ENCODE data around the gene DTD2.
"Not testable (repeated sequence)": the region's sequence is repeated elsewhere in the genome, so short reads cannot be mapped to it uniquely, and the experiment has no call there.

DTD2 gene

DNA sequence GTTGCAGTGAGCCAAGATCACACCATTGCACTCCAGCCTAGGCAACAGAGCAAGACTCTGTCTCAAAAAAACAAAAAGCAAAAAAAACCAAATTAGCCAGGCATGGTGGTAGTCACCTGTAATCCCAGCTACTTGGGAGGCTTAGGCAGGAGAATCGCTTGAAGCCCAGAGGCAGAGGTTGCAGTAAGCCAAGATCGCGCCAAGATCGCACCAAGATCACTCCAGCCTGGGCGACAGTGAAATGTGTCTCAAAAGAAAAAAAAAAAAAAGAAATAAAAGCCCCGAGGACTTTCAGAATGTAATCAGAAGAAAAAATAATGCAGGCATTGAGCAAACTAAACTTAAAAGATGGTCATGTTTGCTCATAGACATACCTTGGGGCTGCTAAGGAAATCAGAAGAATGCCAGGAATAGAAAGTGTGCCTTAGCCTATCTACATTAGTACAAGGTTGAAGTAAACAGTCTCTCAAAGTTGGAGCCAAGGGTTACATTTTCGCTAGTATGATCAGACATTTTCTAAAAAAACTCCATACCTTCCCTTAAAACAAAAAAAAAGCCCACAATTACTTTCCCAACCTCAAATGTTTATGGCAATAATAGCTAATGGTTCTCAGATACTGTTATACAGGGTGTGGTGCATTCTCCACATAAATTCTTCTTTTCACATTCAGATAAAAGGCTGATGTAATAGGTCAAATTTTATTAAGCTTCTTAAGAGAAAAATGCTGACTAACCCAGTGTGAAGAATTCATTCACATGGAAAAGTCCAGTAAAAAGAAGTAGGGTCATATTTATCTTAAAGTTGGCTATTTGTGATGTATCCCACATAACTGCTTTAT is 15.8 kb downstream of the DTD2 start:
- no peak for DNase-seq

DNA sequence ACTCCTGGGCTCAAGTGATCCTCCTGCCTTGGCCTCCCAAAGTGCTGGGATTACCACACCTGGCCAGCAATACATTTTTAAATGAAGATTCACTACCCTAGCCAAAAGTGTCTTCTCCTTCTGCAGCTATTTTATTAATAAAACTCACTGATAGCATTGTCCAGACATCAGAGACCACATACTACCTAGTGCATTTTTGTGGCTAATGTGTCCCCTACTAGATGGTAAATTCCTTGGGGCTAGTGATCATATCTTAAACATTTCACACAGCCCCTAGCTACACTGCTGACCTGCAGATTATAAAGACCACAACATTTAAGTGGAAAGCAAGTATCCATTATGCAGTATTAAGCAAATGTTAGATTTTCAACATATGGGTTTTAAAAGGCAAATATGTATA is 17.0 kb downstream of the DTD2 start:
- DNase-seq = no peak

DNA sequence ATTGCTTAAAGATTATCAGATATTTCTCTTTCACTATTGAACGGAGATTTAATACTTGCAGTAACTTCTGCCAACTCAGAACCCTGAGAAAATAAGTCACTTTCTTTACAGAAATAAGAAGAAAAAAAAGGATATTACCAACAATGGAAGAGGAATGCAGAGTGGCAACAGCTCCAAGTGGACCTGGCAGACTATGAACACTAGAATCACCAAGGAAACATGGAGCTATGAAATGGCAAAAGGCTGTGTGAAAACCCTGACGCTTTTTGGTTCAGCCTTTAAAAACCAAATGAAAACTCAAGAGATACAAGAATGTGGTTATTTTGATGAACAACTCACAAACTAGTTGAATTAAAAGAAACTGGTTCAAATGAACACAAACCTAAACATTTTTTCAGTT is 17.7 kb downstream of the DTD2 start:
- DNase-seq = no peak

DNA sequence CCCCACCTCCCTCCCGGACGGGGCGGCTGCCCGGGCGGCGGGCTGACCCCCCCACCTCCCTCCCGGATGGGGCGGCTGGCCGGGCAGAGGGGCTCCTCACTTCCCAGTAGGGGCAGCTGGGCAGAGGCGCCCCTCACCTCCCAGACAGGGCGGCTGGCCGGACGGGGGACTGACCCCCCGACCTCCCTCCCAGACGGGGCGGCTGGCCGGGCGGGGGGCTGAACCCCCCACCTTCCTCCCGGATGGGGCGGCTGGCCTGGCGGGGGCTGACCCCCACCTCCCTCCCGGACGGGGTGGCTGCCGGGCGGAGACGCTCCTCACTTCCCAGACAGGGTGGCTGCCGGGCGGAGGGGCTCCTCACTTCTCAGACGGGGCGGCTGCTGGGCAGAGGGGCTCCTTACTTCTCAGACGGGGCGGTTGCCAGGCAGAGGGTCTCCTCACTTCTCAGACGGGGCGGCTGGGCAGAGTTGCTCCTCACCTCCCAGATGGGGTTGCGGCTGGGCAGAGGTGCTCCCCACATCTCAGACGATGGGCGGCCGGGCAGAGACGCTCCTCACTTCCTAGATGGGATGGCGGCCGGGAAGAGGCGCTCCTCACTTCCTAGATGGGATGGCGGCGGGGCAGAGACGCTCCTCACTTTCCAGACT is 20.1 kb downstream of the DTD2 start:
- not testable (repeated sequence) for DNase-seq

DNA sequence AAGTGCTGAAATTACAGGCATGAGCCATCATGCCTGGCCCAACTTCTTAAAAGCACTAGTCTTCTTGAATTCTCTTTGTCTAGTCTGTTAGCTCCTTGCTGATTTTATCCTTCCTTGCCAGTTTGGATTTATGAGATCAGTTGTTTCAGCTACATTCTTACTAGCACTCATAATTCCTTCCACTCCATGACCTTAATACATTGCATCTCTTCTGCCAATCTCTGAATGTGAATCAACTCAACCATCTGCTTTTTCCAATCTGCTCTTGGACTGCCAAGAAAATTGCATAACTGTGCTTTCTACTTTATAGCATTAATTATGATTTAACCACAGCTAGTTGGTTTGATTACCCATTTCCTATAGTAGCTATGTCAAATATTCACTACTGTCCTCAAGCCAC is 22.0 kb downstream of the DTD2 start:
- no peak for DNase-seq

DNA sequence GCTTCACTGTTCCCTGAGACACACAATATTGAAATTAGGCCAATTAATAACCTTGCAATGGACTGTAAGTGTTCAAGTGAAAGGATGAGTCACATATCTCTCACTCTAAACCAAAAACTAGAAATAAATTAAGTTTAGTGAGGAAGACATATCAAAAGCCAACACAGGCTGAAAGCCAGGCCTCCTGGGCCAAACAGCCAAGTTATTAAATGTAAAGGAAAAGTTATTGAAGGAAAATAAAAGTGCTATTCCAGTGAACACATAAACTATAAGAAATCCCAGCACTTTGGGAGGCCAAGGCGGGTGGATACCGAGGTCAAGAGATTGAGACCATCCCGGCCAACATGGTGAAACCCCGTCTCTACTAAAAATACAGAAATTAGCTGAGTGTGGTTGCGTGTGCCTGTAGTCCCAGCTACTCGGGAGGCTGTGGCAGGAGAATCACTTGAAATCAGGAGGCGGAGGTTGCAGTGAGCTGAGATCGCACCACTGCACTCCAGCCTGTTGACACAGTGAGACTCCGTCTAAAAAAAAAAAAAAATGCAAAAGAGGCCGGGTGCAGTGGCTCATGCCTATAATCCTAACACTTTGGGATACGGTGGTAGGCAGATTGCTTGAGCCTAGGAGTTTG is 26.6 kb downstream of the DTD2 start:
- no peak for DNase-seq

DNA sequence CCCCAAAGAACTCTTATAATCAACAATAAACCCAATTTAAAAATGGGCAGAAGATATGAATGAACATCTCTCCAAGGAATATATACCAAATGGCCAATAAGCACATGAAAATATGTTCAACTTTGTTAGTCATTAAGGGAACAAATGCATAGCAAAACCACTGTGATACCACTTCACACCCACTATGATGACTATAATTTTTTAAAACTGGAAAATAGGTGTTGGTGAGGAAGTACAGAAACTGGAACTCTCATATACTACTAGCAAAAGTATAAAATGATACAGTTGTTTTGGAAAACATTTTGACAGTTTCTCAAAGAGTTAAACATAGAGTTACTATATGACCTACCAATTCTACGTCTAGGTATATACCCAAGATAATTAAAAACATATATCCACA is 27.5 kb downstream of the DTD2 start:
- no peak for DNase-seq

DNA sequence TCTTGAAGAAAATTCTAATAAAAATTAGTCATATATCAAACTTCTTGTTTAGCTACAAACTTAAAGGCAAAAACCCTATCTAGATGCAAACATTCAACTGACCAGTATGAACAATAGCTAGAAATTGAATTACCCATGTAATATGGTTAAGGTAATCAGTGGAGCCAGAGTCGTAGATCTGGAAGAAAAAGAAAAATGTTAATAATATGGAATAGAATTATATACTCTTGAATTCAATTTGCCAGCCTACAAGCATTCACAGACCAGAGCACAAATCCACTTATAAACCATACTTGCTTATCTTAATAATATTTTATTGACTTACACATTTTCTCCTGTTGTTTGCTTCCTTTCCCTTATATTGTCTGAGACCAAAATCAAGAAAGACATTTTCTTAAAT is 29.3 kb downstream of the DTD2 start:
- DNase-seq = no peak

DNA sequence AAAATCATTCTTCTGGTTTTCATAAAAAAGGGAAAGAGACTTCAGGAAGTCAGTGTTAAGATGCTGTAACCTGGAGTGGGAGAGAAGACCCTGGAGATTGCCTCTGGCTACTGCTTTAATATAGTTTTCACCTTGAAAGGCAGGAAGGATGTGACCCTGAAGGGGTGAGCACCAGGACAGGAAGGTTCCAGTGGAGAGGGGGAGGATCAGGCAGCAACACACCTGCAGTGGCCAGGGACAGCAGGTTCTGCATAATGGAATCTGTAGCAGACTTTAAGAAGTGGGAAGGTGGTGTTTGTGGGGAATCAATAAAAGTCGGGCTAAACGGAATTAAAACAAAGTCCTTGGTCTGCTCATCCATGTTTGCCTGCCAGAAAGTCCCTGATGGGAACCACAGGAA is 30.6 kb downstream of the DTD2 start:
- no peak for DNase-seq

DNA sequence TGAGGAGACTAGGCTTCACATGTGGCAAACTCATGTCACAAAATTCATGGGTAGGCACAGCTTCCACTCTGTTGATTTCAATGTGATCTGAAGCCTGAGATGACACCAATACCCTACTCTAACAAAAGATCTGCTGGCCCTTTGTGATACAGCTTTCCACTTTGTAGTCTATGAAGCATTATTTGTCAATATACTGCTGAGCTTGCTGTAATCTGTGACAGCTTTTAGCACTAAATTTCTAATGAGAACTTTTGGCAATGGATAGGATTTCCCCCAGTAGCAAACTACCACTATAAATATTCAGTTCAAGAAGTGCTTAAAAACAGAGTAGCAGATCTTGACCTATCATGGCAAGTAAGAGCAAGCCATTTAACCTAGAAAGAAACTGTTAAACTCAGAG is 31.4 kb downstream of the DTD2 start:
- no peak for DNase-seq

DNA sequence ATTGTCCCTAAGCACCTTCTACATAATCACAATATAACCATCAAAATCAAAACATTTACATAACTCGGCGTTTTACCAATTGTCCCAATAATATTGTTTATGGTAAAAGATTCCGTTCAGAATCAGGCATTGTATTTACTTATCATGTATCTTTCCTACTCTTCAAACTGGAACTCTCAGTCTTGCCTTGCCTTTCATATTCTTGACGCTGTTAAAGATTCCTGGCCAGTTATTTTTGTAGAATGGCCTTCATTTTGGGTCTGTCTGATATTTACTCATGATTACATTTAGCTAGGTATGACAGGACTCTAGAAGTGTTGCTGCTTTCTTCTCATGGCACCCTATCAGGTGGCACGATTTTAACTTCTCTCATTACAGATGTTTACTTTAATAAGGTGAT is 36.1 kb downstream of the DTD2 start:
- DNase-seq = no peak

DNA sequence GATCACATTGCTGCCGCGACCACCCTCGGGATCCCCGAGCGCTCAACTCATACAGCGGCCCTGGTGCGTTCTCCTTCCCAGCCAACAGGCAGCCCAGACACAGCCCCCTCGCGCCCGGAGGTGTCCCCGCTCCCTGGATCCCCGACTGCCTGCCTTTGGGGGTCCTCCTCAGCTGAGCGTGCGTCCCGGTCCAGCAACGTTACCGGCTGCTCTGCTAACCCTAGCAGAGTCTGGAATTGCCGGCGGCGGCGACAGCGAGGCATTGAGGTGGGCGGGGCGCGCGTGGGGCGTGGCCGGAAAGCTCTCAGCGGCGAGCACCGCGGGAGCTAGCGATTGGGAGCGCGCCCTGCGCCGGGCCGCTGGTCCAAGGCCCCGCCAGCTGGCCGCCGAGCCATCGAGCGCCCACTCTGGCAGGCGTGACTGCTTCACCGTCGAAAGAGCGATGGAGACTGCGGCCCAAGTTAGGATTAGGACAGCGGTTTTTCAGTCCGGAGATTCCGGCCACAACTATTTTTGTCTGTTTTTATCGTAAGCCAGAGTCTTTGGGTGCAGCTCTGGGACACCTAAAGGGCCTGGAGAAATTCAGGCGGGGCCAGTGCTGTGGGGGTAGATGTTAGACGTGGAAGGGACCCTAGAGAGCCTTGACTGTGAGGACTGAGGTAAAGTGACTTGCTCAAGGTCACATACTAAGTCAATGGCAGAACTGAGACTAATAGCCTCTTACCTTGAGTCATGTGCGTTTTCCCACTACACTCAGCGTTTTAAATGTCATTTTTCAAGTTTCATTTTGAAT is 36.8 kb downstream of the DTD2 start, which contains the start of gene HEATR5A:
Gene HEATR5A, minus strand, starts transcription at position 232 of the 793 bp plus-strand sequence. CDS start 17,575 bp downstream, outside the sequence.
- DNase-seq = peak; percentile 98

DNA sequence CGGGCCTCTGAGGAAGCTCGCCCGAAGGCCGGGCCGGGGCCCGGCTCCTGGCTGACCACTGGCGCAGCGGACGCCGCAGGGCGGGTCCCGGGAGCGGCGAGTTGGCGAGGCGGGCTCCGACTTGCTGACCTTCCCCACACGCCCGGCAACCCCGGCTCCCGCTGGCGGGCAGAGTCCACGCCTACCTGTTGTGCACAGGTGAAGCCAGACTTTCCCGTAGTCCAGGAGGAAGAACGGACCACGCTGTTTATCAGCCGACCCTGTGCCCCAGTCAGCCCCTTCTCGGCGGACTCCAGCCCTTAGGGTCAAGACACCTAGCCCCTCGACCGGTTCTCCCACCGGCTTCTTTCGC is 37.4 kb downstream of the DTD2 start:
- peak; percentile 93 for DNase-seq

DNA sequence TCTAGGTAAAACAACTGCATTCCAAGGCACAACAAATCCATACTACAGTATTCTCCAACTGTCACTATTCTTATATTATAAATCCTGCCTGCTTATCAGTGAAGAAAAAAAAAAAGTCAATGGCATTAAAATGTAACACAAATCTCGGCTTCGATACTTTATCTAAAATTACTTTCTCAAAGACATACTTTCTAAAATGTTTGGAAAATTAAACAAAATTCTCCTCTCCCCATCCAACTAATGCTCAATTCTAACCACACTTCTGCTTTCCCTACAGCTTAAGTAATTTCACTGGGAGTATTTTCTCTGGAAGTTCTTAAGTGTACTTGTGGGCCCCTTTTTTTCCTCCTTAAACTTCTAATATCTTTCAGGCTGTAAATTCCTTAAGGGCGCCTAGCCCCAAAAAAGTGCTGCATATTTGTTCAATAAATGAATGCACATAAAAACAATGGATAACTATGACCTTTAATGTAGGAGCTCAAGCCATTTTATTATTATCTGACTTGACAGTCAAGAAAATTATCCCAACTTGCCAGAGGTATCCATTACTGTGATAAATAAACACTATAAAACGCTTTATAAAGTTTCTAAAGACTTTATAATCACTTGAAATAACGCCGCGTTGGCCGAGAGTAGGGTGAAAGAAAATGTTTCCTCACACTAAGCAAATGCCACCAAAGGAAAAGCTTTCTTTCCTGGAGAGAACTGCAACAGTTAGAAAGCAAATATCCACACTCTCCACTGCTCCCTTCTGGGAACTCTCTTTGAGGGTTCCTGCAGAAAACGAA is 37.9 kb downstream of the DTD2 start:
- DNase-seq = no peak

DNA sequence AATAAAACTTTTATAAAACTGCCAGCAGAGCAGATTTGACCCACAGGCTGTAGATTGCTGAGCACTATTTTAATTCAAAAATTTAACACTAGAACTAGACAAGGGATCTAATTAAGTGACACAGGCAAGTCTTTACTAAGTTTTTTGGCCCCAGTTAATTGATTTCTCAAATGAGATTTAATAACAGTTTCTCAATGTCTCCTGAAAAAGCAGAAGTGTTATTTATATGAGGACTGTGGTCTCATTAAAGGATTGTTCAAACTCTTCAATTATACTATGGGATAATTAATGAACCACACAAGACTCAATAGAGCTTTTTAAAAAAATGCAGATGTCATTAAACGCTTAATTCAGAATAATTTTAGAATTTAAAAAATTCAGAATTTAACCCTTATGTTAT is 38.9 kb downstream of the DTD2 start:
- no peak for DNase-seq

DNA sequence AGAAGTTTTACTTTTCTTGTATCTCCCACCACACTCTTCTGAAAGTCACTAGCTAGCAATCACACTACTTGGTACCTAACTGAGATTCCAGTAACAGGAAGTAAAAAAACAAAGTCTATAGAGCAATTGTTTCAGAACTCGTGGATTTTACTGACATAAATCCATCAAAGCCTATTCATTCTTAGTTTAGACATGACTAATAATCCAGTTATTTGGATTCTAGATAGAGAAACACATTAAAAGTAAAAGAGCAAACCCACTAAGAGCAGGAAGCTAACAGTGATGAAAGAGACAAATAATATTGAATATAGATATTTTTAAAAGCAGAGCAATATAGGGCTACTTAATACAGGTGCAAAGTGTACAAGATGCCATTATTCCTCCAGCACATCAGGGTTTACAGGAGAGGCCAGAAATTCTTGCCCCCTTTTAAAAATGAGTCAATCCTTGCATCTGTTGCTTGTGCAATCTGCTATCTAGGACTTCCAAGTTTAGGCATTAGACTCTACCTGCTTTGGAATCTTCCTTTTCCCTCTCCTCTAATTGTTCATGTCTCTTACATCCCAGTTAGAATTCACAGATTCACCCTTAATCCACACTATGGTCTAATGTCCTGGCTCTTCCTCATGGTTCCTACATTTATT is 43.0 kb downstream of the DTD2 start:
- DNase-seq = no peak

DNA sequence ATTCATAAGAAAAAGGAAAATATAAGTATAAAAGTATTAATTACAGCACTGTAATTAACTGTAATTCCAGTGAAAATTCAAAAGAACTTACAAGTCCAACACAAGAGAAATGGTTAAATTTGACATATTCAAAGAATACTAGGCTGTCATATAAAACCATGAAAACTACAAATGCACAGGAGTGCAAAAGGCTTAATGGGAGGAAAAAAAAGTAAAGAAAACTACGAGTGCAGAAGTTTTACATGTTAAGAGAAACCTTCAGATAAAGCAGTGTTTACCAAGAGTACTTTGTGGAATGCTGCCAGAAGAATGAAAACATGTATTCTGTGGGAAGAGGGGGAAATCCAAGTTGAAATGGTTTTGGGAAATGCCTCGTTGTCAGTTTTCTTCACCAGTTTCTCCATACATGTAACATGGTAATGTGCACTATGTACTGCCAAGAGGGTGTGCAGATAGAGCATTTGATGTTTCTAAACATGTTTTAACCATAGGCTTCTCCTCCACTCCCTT is 46.0 kb downstream of the DTD2 start:
- no peak for DNase-seq

DNA sequence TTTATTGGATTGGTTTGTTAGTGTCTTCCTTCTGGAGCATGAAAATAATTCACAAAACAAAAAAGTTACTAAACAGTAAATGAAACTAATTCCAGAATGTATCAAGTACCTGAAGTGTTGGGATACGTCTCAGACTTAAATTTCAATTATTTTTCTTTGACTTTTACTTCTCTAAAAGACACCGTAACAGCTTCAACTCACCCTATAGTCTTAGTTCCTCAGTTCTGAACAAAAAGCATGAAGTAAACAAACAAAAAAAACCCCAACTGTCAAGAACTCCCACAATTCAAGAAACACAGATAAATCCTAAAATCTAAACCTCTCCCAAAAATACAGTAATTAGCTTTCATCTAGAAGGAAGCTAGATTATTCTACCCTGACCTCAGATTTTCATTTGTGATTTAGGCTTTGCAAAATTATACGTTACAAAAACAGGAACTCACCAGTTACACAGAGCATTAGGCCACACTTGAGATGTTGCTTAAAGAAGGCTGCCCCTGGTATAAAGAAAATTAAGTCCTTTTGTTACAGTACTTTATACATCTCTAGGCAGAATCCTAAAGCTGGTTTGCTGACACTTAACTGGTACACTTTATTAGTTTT is 47.2 kb downstream of the DTD2 start:
- no peak for DNase-seq

DNA sequence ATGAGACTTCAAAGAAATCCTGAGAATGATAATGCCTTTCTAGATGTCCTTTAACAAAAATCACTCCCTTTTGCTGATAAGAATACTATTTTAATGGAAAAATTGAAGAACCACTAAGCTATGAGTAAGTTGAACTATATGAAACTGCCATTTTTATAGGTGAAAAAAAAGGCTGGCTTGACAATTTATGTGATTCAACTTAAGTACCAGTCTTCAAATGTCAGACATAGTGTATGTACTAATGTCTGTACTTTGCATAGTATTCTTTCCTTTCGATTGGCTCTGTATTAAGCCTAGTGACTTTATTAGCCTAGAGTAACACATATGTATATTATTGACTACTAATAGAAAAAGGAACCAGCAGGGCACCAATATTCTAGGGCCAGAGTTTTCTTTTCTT is 48.9 kb downstream of the DTD2 start:
- DNase-seq = no peak

DNA sequence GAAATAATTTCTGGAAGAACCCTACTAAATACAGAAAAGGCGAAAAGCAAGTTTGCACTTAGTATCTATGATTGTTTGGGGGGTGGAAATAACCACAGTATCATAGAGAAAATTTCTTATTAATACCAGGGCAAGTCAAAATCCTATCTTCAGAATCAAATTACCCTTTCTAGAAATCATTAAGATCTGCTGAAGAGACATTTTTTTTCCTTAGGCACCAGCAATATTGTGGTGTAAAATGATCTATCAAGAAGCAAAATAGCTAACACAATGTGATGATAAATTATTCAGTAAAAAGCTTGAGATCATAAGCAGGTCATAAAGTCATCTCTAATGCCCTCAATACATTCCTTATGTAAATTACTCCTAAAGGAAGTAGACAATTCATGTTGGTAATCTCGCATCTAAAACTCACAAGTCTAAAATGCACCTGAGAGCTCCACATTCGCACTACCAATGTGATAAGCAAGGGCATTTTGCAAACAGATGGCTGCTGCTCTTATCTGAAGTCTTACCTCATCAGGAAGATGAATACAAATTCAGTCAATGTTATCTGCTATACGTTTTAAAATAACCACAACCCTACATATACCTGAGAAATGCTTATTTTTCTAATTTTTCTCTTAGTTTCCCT is 51.6 kb downstream of the DTD2 start:
- DNase-seq = no peak

DNA sequence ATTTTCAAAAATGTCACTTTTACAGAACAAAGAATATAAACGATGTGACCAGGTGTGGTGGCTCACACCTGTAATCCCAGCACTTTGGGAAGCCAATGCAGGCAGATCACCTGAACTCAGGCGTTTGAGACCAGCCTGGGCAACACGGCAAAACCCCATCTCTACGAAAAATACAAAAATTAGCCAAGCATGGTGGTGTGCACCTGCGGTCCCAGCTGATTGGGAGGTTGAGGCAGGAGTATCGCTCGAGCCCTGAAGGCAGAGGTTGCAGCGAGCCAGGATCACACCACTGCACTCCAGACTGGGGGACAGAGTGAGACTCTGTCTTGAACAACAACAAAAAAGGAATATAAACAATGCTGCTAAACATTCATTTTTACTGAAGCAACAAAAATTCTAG is 52.2 kb downstream of the DTD2 start:
- DNase-seq = no peak
